ENCODE measurements around the gene ADGRD1.

ADGRD1 gene

DNA sequence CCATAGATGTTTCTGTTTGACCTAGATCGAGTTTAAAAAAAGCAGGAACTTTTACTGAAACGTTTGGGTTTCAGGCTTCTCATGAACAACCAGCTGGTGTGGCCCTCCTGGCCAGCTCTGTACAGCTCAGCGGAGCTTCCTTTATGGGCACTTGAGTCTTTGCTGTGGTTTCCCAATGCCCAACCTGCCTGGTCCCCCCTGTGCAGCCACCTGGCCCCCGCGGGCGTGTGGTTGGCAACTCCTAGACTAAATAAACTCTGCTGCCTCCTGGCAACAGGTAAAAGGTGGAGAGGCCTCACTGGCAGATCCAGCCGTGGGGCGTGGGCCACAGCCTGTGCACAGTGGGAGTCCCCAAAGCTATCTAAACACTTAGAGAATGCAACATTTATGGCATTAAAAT lies 38.7 kb downstream of the ADGRD1 start:
- no peaks in the 10 kb centered on the region for H3K9me3 ChIP-seq (ENCODE audit: control insufficient read depth, insufficient read depth, low read length)
- no peak overlapping the region for H3K27ac ChIP-seq (ENCODE audit: low read depth, low read length)
- H3K4me2 ChIP-seq (ENCODE audit: low read length): no peak overlapping the region
- peaks cover 20% of the 10 kb centered on the region for H3K4me1 ChIP-seq (ENCODE audit: control insufficient read depth, low read length)
- H3K27me3 ChIP-seq (ENCODE audit: control insufficient read depth, low read length): no peaks in the 10 kb centered on the region
- no peak overlapping the region for H3K4me3 ChIP-seq (ENCODE audit: low read length)
- no peaks in the 10 kb centered on the region for H3K36me3 ChIP-seq (ENCODE audit: control insufficient read depth, low read length)
- no peaks in the 10 kb centered on the region for H3F3A ChIP-seq (ENCODE audit: control insufficient read depth, insufficient read depth)
- TF ChIP-seq EZH2phosphoT487 (IDR thresholded peaks at IDR 0.05; ENCODE audit: borderline replicate concordance, low read length): no peak
- TF ChIP-seq, protein P1, sequence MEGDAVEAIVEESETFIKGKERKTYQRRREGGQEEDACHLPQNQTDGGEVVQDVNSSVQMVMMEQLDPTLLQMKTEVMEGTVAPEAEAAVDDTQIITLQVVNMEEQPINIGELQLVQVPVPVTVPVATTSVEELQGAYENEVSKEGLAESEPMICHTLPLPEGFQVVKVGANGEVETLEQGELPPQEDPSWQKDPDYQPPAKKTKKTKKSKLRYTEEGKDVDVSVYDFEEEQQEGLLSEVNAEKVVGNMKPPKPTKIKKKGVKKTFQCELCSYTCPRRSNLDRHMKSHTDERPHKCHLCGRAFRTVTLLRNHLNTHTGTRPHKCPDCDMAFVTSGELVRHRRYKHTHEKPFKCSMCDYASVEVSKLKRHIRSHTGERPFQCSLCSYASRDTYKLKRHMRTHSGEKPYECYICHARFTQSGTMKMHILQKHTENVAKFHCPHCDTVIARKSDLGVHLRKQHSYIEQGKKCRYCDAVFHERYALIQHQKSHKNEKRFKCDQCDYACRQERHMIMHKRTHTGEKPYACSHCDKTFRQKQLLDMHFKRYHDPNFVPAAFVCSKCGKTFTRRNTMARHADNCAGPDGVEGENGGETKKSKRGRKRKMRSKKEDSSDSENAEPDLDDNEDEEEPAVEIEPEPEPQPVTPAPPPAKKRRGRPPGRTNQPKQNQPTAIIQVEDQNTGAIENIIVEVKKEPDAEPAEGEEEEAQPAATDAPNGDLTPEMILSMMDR (IDR thresholded peaks at IDR 0.05; ENCODE audit: low read depth, low read length, poor library complexity, severe bottlenecking): no peak
- no peaks in the 10 kb centered on the region for H3K79me2 ChIP-seq (ENCODE audit: control insufficient read depth, low read length)
- H3K9me2 ChIP-seq (replicated peaks; ENCODE audit: control insufficient read depth, low read length): no peaks in the 10 kb centered on the region
- no peaks in the 10 kb centered on the region for H4K20me1 ChIP-seq (ENCODE audit: control insufficient read depth, insufficient read depth, low read depth, low read length)

DNA sequence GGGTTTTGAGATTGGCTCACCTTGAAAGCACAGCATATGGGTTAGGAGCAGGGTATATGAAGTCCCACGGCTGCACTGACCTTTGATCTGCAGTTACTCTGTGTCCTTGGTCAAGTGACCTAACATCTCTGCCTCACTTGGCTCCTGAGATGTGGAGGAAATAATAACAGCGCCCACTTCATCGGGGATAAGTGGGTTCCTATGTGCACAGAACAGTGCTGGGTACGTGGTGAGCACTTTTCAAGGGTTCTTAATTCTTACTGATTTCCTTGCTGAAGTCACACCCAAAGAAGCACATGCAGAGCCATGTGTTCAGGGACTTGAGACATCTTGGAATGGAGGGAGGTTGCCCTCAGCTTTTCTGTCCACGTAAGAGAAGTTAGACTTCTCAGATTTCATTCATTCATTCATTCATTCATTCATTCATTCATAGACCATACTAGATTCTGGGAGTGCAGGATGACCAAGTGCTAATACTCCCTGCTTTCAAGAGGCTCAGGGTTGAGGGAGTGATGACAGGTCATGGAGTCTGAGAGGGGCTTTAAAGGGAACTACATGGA lies 39.4 kb downstream of the ADGRD1 start:
- H3K27me3 ChIP-seq (ENCODE audit: control insufficient read depth, low read length): no peaks in the 10 kb centered on the region
- no peaks in the 10 kb centered on the region for H3K9me2 ChIP-seq (replicated peaks; ENCODE audit: control insufficient read depth, low read length)
- H3F3A ChIP-seq (ENCODE audit: control insufficient read depth, insufficient read depth): no peaks in the 10 kb centered on the region
- no peaks in the 10 kb centered on the region for H4K20me1 ChIP-seq (ENCODE audit: control insufficient read depth, insufficient read depth, low read depth, low read length)
- no peak overlapping the region for H3K27ac ChIP-seq (ENCODE audit: low read depth, low read length)
- no peak overlapping the region for H3K4me2 ChIP-seq (ENCODE audit: low read length)
- H3K4me1 ChIP-seq (ENCODE audit: control insufficient read depth, low read length): peaks cover 20% of the 10 kb centered on the region
- H3K9me3 ChIP-seq (ENCODE audit: control insufficient read depth, insufficient read depth, low read length): no peaks in the 10 kb centered on the region
- TF ChIP-seq EZH2phosphoT487 (IDR thresholded peaks at IDR 0.05; ENCODE audit: borderline replicate concordance, low read length): no peak
- TF ChIP-seq, protein P1 (IDR thresholded peaks at IDR 0.05; ENCODE audit: low read depth, low read length, poor library complexity, severe bottlenecking): no peak
- no peak overlapping the region for H3K4me3 ChIP-seq (ENCODE audit: low read length)
- H3K36me3 ChIP-seq (ENCODE audit: control insufficient read depth, low read length): no peaks in the 10 kb centered on the region
- no peaks in the 10 kb centered on the region for H3K79me2 ChIP-seq (ENCODE audit: control insufficient read depth, low read length)

DNA sequence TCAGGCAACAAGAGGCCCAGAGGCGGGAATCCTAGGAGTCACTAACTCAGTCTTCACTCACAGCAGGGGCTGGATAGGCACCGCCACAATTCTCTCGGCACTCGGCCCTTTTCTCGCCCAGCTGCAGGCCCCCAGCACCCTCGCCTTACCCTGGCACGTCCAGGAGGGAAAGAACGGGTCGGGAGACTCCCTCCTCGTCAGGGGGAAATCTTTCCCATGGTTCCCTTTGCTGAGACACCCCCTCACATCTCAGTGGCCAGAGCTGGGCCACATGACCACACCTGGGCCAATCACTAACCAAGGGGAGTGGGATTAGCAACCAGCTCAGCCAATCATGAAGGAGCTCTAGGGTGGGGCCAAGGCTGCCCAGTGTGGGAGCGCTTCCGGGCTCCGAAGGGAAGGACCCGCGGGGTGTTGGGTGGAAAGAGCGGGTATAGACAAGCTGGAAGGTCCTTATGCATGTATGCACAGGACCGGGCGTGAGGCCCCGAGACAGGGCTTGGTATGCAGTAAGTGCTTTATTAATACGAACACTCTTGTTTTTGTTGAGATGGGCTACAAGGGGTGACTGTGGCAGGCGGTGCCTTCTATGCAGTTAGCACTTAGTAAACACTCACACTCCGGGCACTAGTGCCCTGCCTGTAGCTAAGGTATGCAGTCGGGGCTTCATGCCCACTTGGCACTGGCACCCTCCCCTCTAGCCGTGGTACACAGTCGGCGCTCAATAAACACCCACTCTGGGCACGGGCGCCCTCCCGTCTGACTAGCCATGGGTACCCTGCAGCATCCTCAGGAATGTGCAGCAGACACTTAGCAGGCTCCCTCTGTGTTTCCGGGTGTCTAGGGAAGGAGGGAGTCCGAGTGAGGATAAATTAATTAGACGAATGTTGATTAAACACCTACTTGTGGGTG lies 40.3 kb downstream of the ADGRD1 start:
- no peaks in the 10 kb centered on the region for H3K27me3 ChIP-seq (ENCODE audit: control insufficient read depth, low read length)
- no peaks in the 10 kb centered on the region for H3F3A ChIP-seq (ENCODE audit: control insufficient read depth, insufficient read depth)
- H4K20me1 ChIP-seq (ENCODE audit: control insufficient read depth, insufficient read depth, low read depth, low read length): no peaks in the 10 kb centered on the region
- H3K4me2 ChIP-seq (ENCODE audit: low read length): no peak overlapping the region
- no peak overlapping the region for H3K4me3 ChIP-seq (ENCODE audit: low read length)
- H3K4me1 ChIP-seq (ENCODE audit: control insufficient read depth, low read length): peaks cover 26% of the 10 kb centered on the region
- H3K36me3 ChIP-seq (ENCODE audit: control insufficient read depth, low read length): no peaks in the 10 kb centered on the region
- no peaks in the 10 kb centered on the region for H3K9me2 ChIP-seq (replicated peaks; ENCODE audit: control insufficient read depth, low read length)
- no peaks in the 10 kb centered on the region for H3K9me3 ChIP-seq (ENCODE audit: control insufficient read depth, insufficient read depth, low read length)
- H3K79me2 ChIP-seq (ENCODE audit: control insufficient read depth, low read length): no peaks in the 10 kb centered on the region
- no peak overlapping the region for H3K27ac ChIP-seq (ENCODE audit: low read depth, low read length)
- TF ChIP-seq, protein P1 (IDR thresholded peaks at IDR 0.05; ENCODE audit: low read depth, low read length, poor library complexity, severe bottlenecking): no peak
- TF ChIP-seq EZH2phosphoT487 (IDR thresholded peaks at IDR 0.05; ENCODE audit: borderline replicate concordance, low read length): no peak
